PC-3 (cell line): ENCODE data around the gene SLC35F3. TPM values are rescaled to one million over a fixed set of nuclear protein-coding genes. Genes with fewer than 3 reads are reported as not detected.

Source experiments
- ATAC-seq: fragments of 200-7000 bp; cut with Tn5 transposase; 2 replicates; pipeline ENCODE4 v1.9.1; 2020; ENCODE audit warnings: mild to moderate bottlenecking, moderate library complexity
- BruUV-seq: library from RNA; stranded (reverse); fragments of 400-500 nt; replicated peaks from 2 replicates; lab custom pipeline; 2021; lab: Mats Ljungman, UMichigan
- CTCF ChIA-PET: fragments of 300-600 bp; sonication (Branson Sonifier 250); formaldehyde crosslinking; loops from one replicate; lab custom pipeline; 2022; ENCODE audit warnings: antibody characterized with exemption; lab: Charles Lee
- POLR2A ChIA-PET: fragments of 300-600 bp; sonication (Branson Sonifier 250); formaldehyde crosslinking; loops from one replicate; lab custom pipeline; 2022; ENCODE audit warnings: antibody characterized with exemption; ENCODE audit not compliant: unreplicated experiment; lab: Charles Lee
- DNase-seq: peaks from one replicate; pipeline ENCODE4 v3.0.0-alpha.2; 2015
- H2AFZ ChIP-seq: fragments of 300-600 bp; sonication (generic); 2 replicates; pipeline ENCODE4 v1.6.0; 2016; ENCODE audit warnings: antibody characterized with exemption, low read length
- H3F3A ChIP-seq: fragments of 300-600 bp; sonication (generic); one replicate; pipeline ENCODE4 v1.6.0; 2017; ENCODE audit warnings: antibody characterized with exemption, low read length, control low read depth, mild to moderate bottlenecking; ENCODE audit not compliant: unreplicated experiment
- H3K27ac ChIP-seq: fragments of 300-600 bp; sonication (generic); 2 replicates; pipeline ENCODE4 v1.5.1; 2016; ENCODE audit warnings: mild to moderate bottlenecking, low read length
- H3K27me3 ChIP-seq: fragments of 300-600 bp; sonication (generic); 2 replicates; pipeline ENCODE4 v1.6.1; 2016; ENCODE audit warnings: low read length, mixed read lengths
- H3K36me3 ChIP-seq: fragments of 300-600 bp; sonication (generic); 2 replicates; pipeline ENCODE4 v1.6.1; 2016; ENCODE audit warnings: low read depth, mixed run types, low read length, mixed read lengths
- H3K4me1 ChIP-seq: fragments of 300-600 bp; sonication (generic); 2 replicates; pipeline ENCODE4 v1.5.1; 2016; ENCODE audit warnings: low read length; ENCODE audit not compliant: insufficient read depth
- H3K4me2 ChIP-seq: fragments of 300-600 bp; sonication (generic); 2 replicates; pipeline ENCODE4 v1.6.0; 2016; ENCODE audit warnings: low read length
- H3K4me3 ChIP-seq: fragments of 300-600 bp; sonication (generic); 2 replicates; pipeline ENCODE4 v1.5.1; 2016; ENCODE audit warnings: mild to moderate bottlenecking, low read length, mixed read lengths
- H3K79me2 ChIP-seq: fragments of 300-600 bp; sonication (generic); 2 replicates; pipeline ENCODE4 v1.6.1; 2017; ENCODE audit warnings: low read length, mixed read lengths
- H3K9ac ChIP-seq: fragments of 300-600 bp; sonication (generic); 2 replicates; pipeline ENCODE4 v1.6.0; 2016; ENCODE audit warnings: mild to moderate bottlenecking, low read length
- H3K9me2 ChIP-seq: fragments of 300-600 bp; sonication (generic); replicated peaks from 2 replicates; pipeline ENCODE4 v1.6.1; 2016; ENCODE audit warnings: mixed run types, low read length, mixed read lengths
- H3K9me3 ChIP-seq: fragments of 300-600 bp; sonication (generic); 2 replicates; pipeline ENCODE4 v1.6.1; 2016; ENCODE audit warnings: low read length, mixed read lengths
- H4K20me1 ChIP-seq: fragments of 300-600 bp; sonication (generic); 2 replicates; pipeline ENCODE4 v1.6.1; 2016; ENCODE audit warnings: low read length, mixed read lengths
- EZH2 ChIP-seq: fragments of 300-600 bp; sonication (generic); IDR thresholded peaks from one replicate; pipeline ENCODE4 v1.6.1; 2017; ENCODE audit warnings: antibody characterized with exemption, mild to moderate bottlenecking, low read length; ENCODE audit not compliant: unreplicated experiment
- EZH2phosphoT487 ChIP-seq: fragments of 300-600 bp; sonication (generic); IDR thresholded peaks from 2 replicates; pipeline ENCODE4 v1.6.1; 2018; ENCODE audit warnings: mild to moderate bottlenecking, antibody characterized with exemption, low read length, borderline replicate concordance
- intact Hi-C: fragments of 100-400 bp; cut with micrococcal nuclease; formaldehyde crosslinking; loops from 2 replicates; pipeline ENCODE4 v1.9.0; 2023
- total RNA-seq: library from RNA; depleted of rRNA; stranded (reverse); fragments of >200 nt; gene quantifications from 2 replicates; pipeline ENCODE4 v1.2.3, GENCODE V29; 2014
- TF ChIP-seq, protein P1 (sequence below): fragments of 300-600 bp; sonication (generic); conservative IDR thresholded peaks from 2 replicates; pipeline ENCODE4 v1.5.1; 2017; ENCODE audit warnings: antibody characterized with exemption, low read depth, mild to moderate bottlenecking, low read length

The SLC35F3 gene
- total RNA-seq, 1 experiment from 2014 or later: 17.7 TPM

GRCh38 chr1:234007684-234008083 lies 103.2 kb downstream of the SLC35F3 start:
- H3K4me3 ChIP-seq: no peak overlapping the region
- no TSS peak for BruUV-seq
- ChIA-PET CTCF (no interaction called here), POLR2A (no interaction called here)
- ATAC-seq (no peak), DNase-seq (no peak)
- no peaks in the 10 kb centered on the region for H3K9me3 ChIP-seq
- peaks cover under 1% of the 10 kb centered on the region; the same call in 1 of the 2 replicates for H3K79me2 ChIP-seq
- H3K4me1 ChIP-seq: peaks cover 7% of the 10 kb centered on the region
- no peak overlapping the region for H3K4me2 ChIP-seq
- intact Hi-C loops: no loop called here
- TF ChIP-seq EZH2: no peak
- no peaks in the 10 kb centered on the region for H4K20me1 ChIP-seq
- no peak overlapping the region for H2AFZ ChIP-seq
- H3K27ac ChIP-seq: no peak overlapping the region
- peaks cover 15% of the 10 kb centered on the region for H3K36me3 ChIP-seq
- no peaks in the 10 kb centered on the region for H3K27me3 ChIP-seq
- no peaks in the 10 kb centered on the region for H3F3A ChIP-seq
- H3K9me2 ChIP-seq: no peaks in the 10 kb centered on the region
- H3K9ac ChIP-seq: no peak overlapping the region

GRCh38 chr1:234008591-234008990 lies 104.1 kb downstream of the SLC35F3 start:
- H3K36me3 ChIP-seq: peaks cover 15% of the 10 kb centered on the region
- POLR2A ChIA-PET: no interaction called here
- intact Hi-C loops: no loop called here
- ATAC-seq (no peak), DNase-seq (no peak)
- H2AFZ ChIP-seq: no peak overlapping the region
- H3F3A ChIP-seq: no peaks in the 10 kb centered on the region
- no peak overlapping the region for H3K4me2 ChIP-seq
- H3K9me3 ChIP-seq: no peaks in the 10 kb centered on the region
- no TSS peak for BruUV-seq
- no peaks in the 10 kb centered on the region for H3K9me2 ChIP-seq
- H3K4me1 ChIP-seq: peaks cover 7% of the 10 kb centered on the region
- no peaks in the 10 kb centered on the region for H4K20me1 ChIP-seq
- no peak overlapping the region for H3K4me3 ChIP-seq
- no peaks in the 10 kb centered on the region for H3K27me3 ChIP-seq
- no peak for TF ChIP-seq EZH2
- no peak for TF ChIP-seq EZH2phosphoT487
- TF ChIP-seq, protein P1, sequence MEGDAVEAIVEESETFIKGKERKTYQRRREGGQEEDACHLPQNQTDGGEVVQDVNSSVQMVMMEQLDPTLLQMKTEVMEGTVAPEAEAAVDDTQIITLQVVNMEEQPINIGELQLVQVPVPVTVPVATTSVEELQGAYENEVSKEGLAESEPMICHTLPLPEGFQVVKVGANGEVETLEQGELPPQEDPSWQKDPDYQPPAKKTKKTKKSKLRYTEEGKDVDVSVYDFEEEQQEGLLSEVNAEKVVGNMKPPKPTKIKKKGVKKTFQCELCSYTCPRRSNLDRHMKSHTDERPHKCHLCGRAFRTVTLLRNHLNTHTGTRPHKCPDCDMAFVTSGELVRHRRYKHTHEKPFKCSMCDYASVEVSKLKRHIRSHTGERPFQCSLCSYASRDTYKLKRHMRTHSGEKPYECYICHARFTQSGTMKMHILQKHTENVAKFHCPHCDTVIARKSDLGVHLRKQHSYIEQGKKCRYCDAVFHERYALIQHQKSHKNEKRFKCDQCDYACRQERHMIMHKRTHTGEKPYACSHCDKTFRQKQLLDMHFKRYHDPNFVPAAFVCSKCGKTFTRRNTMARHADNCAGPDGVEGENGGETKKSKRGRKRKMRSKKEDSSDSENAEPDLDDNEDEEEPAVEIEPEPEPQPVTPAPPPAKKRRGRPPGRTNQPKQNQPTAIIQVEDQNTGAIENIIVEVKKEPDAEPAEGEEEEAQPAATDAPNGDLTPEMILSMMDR: no peak
- H3K27ac ChIP-seq: no peak overlapping the region
- CTCF ChIA-PET: no interaction called here
- H3K9ac ChIP-seq: no peak overlapping the region
- H3K79me2 ChIP-seq: no peaks in the 10 kb centered on the region

GRCh38 chr1:234009668-234010067 lies 105.2 kb downstream of the SLC35F3 start:
- Histone ChIP-seq H3K79me2 (no peaks in the 10 kb centered on the region), H3K27me3 (no peaks in the 10 kb centered on the region), H3K4me3 (no peak overlapping the region), H3K4me2 (no peak overlapping the region), H3K36me3 (peaks cover 15% of the 10 kb centered on the region), H3K9ac (no peak overlapping the region), H3K9me2 (no peaks in the 10 kb centered on the region), H3K27ac (no peak overlapping the region), H4K20me1 (no peaks in the 10 kb centered on the region), H2AFZ (no peak overlapping the region), H3K4me1 (peaks cover 7% of the 10 kb centered on the region), H3K9me3 (no peaks in the 10 kb centered on the region), H3F3A (no peaks in the 10 kb centered on the region)
- TF ChIP-seq EZH2: no peak
- TF ChIP-seq EZH2phosphoT487: no peak
- TF ChIP-seq, protein P1: no peak
- CTCF ChIA-PET: no interaction called here
- BruUV-seq: no TSS peak
- DNase-seq (no peak), ATAC-seq (no peak)
- POLR2A ChIA-PET: no interaction called here
- intact Hi-C loops: no loop called here
